Adrenal gland (tissue), 12 donors: ENCODE results near the gene DSCAML1. TPM values are rescaled to one million over a fixed set of nuclear protein-coding genes. Genes with fewer than 3 reads are reported as not detected.

Experiments
- DNase-seq, 7 donors: peaks; one replicate each; pipeline ENCODE4 v3.0.0-alpha.2; 2019 to 2020
- H3K27ac ChIP-seq, 5 donors: fragments of 200-600 bp; sonication (generic) in 4 of 5; 1 replicate in 3 of 5; 2 replicates in 2 of 5; pipeline versions ENCODE4 v1.5.1 to v1.8.0; 2016 to 2020; ENCODE audit warnings: mild to moderate bottlenecking in 1 of 5
- H3K27me3 ChIP-seq: fragments of 200-600 bp; 2 replicates; pipeline ENCODE4 v1.8.0; 2021
- H3K36me3 ChIP-seq, 2 donors: fragments of 200-600 bp; replicated peaks in 1 of 2; 1 replicate in 1 of 2; 2 replicates in 1 of 2; pipeline versions ENCODE4 v1.5.1 to v1.8.0; 2018 to 2022
- H3K4me1 ChIP-seq, 2 donors: fragments of 200-600 bp; replicated peaks in 1 of 2; 1 replicate in 1 of 2; 2 replicates in 1 of 2; pipeline versions ENCODE4 v1.5.1 to v1.8.0; 2018 to 2021
- H3K4me3 ChIP-seq, 4 donors: fragments of 200-600 bp; sonication (generic) in 3 of 4; one replicate each; pipeline ENCODE4 v1.5.1; 2016 to 2018
- H3K9me3 ChIP-seq, 3 donors: fragments of 200-600 bp; sonication (generic) in 1 of 3; replicated peaks in 1 of 3; 1 replicate in 2 of 3; 2 replicates in 1 of 3; pipeline versions ENCODE4 v1.5.1 to v1.8.0; 2016 to 2021
- CTCF ChIP-seq, 6 experiments: fragments of 450-650 bp in 4 of 6; fragments of 200-600 bp in 2 of 6; sonication (generic) in 1 of 6; IDR thresholded peaks; 1 replicate in 5 of 6; 2 replicates in 1 of 6; pipeline versions ENCODE4 v1.5.1 to v1.8.0; 2016 to 2021; ENCODE audit warnings: antibody characterized with exemption in 6 of 6, mild to moderate bottlenecking in 2 of 6, moderate library complexity in 1 of 6
- POLR2A ChIP-seq, 2 donors: fragments of 450-650 bp; IDR thresholded peaks; one replicate each; pipeline ENCODE4 v1.6.1; 2017; ENCODE audit warnings: antibody characterized with exemption in 2 of 2, mild to moderate bottlenecking in 2 of 2, moderate library complexity in 1 of 2
- WGBS, 4 donors: extraction: QIAGEN DNeasy Blood & Tissue Kit in 2 of 4; methylation state at CpG; one replicate each; pipeline versions ENCODE4 v1.1.5 to v1.1.7; 2013 to 2017; 5-methylcytosine and 5-hydroxymethylcytosine counted together
- intact Hi-C, 2 donors: fragments of 100-400 bp; cut with DNase I; formaldehyde crosslinking; loops; one replicate each; pipeline versions ENCODE4 v1.14.1 to v1.15.0; 2022 to 2023
- polyA plus RNA-seq, 3 donors: library from polyadenylated mRNA; stranded (reverse); fragments of 200-250 nt in 2 of 3; fragments of 350-450 nt in 1 of 3; fragmentation: Illumina TruSeq in 1 of 3; extraction: RNeasy Lipid Tissue Mini Kit (QIAGEN cat#74804) in 1 of 3; gene quantifications; one replicate each; pipeline ENCODE4 v1.2.3, GENCODE V29; 2013 to 2014
- total RNA-seq, 9 donors: library from RNA; depleted of rRNA in 4 of 9; stranded (reverse); fragments of >200 nt in 4 of 9; fragments of 120-200 nt in 1 of 9; fragmentation: NEBNext Ultra II Directional in 1 of 9; extraction: Animal tissue kit (Norgen Biotek cat#: 25700) in 1 of 9; gene quantifications; one replicate each; pipeline versions ENCODE4 v1.1.0 to v1.2.4, GENCODE V29; 2013 to 2023
- donor health status: healthy with polysubstance abuse.
- donor health status: Bipolar disorder and iron deficiency.
- donor health status: DM: yes; HTN: yes; CAD: no.
- donor health status: DM: no; HTN: no; CAD: no.
- donor health status: DM: no; HTN: no; CAD: no.
- donor health status: DM: yes; HTN: yes; CAD: no.

DSCAML1 gene
- total and polyA plus RNA-seq, 12 donors, result 0.09 to 1.9 (median 0.55) TPM; not detected in 1

- Histone ChIP-seq H3K9me3 (no peaks in the 10 kb centered on the region), H3K4me3 (no peak overlapping the region), H3K4me1 (no peaks in the 10 kb centered on the region), H3K36me3 (no peaks in the 10 kb centered on the region), H3K27me3 (no peaks in the 10 kb centered on the region), H3K27ac (no peak overlapping the region)
- no peak for DNase-seq
- WGBS, 4 donors, result 47 to 57% (median 53%) methylated on average over 5 of the region's 5 CpGs
- intact Hi-C loops, result no loop called here
- TF ChIP-seq POLR2A (IDR thresholded peaks at IDR 0.05) (no peak), CTCF (IDR thresholded peaks at IDR 0.05) (no peak)
Observed at GRCh38 chr11:117734601-117735024, 62.4 kb downstream of the DSCAML1 start.

- 86 to 89% (median 87%) methylated on average over 5 to 6 of the region's 6 CpGs for WGBS, 4 donors
- Histone ChIP-seq H3K36me3 (no peaks in the 10 kb centered on the region), H3K4me1 (no peaks in the 10 kb centered on the region), H3K27me3 (no peaks in the 10 kb centered on the region), H3K9me3 (no peaks in the 10 kb centered on the region), H3K4me3 (no peak overlapping the region), H3K27ac (no peak overlapping the region)
- TF ChIP-seq POLR2A (IDR thresholded peaks at IDR 0.05) (no peak), CTCF (IDR thresholded peaks at IDR 0.05) (no peak)
- intact Hi-C loops, result no loop called here
- no peak for DNase-seq
Observed at GRCh38 chr11:117733316-117733715, 63.7 kb downstream of the DSCAML1 start.

- DNase-seq, result no peak
- WGBS, 4 donors, result 81 to 100% (median 89%) methylated on average over 2 of the region's 2 CpGs
- Histone ChIP-seq H3K27ac (no peak overlapping the region), H3K36me3 (no peaks in the 10 kb centered on the region), H3K27me3 (no peaks in the 10 kb centered on the region), H3K4me3 (no peak overlapping the region), H3K4me1 (no peaks in the 10 kb centered on the region), H3K9me3 (no peaks in the 10 kb centered on the region)
- intact Hi-C loops, result no loop called here
- TF ChIP-seq POLR2A (IDR thresholded peaks at IDR 0.05), result no peak
- no peak for TF ChIP-seq CTCF (IDR thresholded peaks at IDR 0.05)
Observed at GRCh38 chr11:117731722-117732290, 65.2 kb downstream of the DSCAML1 start.

GRCh38 chr11:117730208-117730800 lies 66.7 kb downstream of the DSCAML1 start:
- H3K9me3 ChIP-seq, result no peaks in the 10 kb centered on the region
- TF ChIP-seq POLR2A (IDR thresholded peaks at IDR 0.05) (no peak), CTCF (IDR thresholded peaks at IDR 0.05) (no peak)
- H3K27me3 ChIP-seq, result no peaks in the 10 kb centered on the region
- intact Hi-C loops, result no loop called here
- DNase-seq, result no peak
- 71 to 82% (median 74%) methylated on average over 7 of the region's 7 CpGs for WGBS, 4 donors
- H3K27ac ChIP-seq, result no peak overlapping the region
- H3K4me1 ChIP-seq, result no peaks in the 10 kb centered on the region
- H3K36me3 ChIP-seq, result no peaks in the 10 kb centered on the region
- H3K4me3 ChIP-seq, result no peak overlapping the region
